Daoy (cell line): ENCODE results near the gene NPB. TPM values are rescaled to one million over a fixed set of nuclear protein-coding genes. Genes with fewer than 3 reads are reported as not detected.

Source experiments
- DNase-seq: peaks from one replicate; pipeline ENCODE4 v3.0.0-alpha.2; 2015; ENCODE audit warnings: low read depth
- total RNA-seq: library from RNA; depleted of rRNA; stranded (reverse); fragments of >200 nt; shearing (Covaris generic); gene quantifications from 2 replicates; pipeline ENCODE4 v1.2.3, GENCODE V29; 2014; rRNA removed

NPB gene
- total RNA-seq, 1 experiment from 2014 or later: 0.97 TPM

DNA sequence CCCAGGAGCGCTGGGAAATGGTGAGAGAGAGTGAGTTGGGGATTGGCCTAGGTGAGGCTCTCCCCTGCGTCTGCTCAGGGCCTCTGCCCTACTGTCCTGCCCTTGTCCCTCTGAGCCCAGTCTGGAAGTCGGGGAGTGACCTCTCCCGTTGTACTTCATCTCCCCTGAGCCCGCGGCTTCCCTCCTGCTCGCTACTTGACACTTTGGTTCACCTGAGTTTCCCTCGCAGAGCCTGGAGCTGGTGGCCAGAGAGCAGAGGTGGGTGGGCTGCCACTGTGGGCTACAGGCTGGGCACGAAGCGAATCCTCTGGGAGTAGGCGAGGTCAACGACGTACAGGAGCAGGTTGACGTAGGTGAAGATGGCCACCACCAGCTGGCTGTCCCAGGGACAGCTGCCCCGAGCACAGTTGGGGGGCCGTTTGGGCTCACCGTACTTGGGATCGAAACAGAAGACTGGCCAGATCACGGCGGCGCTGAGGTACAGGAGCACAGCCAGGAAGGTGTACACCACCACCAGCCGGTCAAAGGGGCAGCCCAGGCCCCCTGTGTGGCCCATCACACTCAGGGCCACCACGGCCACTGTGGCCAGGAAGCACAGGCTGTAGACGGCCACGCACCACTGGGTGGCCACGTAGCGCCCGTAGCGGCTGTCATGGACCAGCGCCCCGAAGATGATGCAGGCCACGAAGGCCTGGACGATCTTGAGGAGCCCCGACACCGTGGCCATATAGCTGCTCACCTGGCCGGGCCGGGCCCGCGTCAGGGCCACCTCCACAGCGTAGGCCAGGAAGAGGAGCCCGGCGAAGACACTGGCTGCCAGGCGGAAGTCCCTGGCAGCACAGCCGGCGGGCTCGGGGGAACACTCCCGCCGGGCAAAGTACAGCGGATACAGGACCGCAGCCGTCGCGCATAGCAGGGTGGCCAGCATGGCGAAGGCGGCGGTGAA lies 38.8 kb downstream of the NPB start:
- no peak for DNase-seq

DNA sequence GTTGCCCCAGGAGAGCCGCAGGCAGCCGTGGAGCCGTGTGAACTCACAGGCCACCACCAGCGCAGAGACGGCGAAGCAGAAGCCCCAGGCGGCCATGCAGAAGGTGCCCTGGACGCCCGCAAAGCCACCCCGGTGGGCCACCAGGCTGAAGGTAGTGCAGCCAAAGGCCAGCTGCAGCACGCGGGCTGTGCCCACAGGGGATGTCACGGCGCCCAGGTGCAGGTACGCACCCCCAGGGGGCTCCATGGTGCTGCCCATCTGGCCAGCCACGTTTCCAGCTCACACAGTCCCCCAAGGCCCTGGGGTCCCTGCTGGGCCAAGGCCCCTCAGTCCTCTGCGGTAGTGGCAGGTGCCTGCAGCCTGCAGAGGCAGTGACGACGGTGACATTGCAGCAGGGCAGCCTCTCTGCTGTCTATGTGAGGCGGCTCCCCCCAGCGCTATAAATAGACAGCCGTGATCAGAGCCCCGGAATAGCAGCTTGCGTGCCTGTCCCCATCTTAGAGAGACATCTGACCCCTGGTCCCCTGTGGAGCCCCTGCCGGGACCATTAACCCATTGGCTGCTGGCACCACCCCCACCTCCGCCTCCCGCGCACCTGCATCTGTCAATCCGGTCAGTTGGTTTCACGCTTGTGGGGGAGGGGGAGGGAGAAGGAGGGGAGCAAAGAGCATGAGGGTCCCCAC lies 39.6 kb downstream of the NPB start:
- DNase-seq: no peak

DNA sequence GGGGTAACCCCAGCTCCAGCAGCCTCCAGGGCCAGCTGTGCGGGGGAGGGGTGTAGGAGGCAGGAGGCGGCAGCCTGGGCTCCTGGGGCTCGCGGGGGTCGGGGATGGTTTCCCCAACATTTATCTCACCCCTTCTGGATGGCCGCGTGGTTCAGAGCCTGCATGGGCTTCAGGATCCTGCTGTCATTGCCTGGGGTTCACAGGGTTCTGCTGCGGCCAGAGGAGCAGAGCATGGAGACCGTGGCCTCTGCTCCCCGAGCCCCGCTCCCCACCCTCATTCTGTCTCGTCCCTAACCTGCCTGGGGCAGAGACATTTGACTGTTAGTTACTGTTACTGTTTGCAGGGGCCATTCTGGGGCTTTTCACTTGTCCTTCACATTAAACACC lies 40.1 kb downstream of the NPB start:
- no peak for DNase-seq

DNA sequence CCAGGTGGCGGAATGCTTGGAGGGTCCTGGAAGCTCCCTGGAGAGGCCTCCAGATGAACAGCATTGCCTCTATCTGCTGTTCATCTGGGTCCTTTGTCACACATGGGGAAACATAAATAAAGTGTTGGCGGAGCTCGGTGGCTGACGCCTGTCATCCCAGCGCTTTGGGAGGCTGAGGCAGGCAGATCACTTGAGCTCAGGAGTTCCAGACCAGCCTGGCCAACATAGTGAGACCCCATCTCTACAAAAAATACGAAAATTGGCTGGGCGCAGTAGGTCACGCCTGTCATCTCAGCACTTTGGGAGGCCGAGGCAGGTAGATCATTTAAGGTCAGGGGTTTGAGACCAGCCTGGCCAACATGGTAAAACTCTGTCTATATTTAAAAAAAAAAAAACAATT lies 42.8 kb downstream of the NPB start:
- DNase-seq: no peak

DNA sequence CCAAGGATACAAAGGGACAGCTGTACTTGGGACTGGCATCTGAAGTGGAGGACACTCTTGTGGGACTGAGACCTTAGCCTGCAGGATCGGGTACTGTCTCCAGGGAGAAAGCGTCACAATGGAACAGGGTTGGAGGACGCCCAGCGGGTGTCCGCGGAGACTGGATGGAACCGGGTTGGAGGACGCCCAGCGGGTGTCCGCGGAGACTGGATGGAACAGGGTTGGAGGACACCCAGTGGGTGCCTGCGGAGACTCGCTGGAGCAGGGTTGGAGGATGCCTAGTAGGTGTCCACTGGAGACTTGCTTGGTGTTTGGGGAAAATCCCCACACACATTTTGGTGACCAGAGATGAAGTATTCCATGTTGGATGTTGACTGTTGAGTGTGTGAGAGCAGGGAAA lies 45.2 kb downstream of the NPB start, which contains the start of gene MYADML2:
Gene MYADML2, minus strand, starts transcription at position 45 of the 400 bp plus-strand sequence. CDS start 5,492 bp downstream, outside the sequence.
- DNase-seq: no peak

DNA sequence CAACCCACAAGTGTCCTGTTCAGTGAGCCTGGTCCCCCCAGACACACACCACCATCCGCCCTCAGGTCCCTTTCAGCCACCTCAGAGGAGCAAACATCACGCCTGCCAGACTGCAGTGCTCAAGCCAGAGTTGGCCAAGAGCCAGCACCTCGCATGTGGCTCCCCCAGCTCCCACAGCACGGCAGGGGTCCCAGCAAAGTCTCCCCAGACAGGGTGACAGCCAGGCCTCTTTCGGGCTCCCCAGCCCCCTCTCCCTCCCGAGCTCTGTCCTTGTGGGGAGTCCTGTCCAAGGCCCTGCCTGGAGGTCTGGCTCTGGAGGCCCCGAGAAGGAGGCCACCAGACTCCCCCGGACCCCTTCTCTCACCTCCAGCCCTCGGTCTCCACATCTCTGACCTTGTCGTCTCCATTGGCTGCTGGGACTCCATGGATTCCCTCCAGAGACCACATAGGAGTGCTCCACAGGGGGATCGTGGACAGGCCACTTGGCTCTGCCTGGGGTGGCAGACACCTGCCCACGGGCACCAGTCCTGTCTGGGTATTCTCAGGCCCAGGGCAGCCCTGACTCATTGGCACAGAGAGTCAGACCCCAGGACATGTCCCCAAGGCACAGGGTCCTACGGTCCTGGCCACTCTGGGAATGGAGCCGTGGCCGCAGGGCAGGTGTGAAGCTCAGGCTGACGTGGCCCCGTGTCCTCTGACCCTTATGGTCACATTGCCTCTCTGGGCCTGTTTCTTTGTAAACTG lies 46.8 kb downstream of the NPB start:
- no peak for DNase-seq

DNA sequence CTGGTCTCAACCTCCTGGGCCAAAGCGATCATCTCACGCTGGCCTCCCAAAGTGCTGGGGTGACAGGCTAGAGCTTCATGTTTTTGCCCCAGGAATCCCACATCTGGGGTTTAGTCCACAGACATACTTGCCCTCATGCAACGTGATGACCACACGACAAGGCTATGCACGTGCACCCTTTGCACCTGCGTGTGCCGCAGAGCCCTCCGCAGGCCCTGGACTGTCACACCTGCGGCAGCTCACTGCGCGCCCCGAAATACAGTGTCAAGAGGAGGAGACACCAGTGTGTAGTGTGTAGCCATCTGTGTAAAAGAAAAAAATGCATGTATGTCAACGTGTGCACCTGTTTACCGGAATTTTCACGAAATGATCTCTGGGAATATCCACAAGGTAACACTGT lies 48.5 kb downstream of the NPB start:
- DNase-seq: no peak

DNA sequence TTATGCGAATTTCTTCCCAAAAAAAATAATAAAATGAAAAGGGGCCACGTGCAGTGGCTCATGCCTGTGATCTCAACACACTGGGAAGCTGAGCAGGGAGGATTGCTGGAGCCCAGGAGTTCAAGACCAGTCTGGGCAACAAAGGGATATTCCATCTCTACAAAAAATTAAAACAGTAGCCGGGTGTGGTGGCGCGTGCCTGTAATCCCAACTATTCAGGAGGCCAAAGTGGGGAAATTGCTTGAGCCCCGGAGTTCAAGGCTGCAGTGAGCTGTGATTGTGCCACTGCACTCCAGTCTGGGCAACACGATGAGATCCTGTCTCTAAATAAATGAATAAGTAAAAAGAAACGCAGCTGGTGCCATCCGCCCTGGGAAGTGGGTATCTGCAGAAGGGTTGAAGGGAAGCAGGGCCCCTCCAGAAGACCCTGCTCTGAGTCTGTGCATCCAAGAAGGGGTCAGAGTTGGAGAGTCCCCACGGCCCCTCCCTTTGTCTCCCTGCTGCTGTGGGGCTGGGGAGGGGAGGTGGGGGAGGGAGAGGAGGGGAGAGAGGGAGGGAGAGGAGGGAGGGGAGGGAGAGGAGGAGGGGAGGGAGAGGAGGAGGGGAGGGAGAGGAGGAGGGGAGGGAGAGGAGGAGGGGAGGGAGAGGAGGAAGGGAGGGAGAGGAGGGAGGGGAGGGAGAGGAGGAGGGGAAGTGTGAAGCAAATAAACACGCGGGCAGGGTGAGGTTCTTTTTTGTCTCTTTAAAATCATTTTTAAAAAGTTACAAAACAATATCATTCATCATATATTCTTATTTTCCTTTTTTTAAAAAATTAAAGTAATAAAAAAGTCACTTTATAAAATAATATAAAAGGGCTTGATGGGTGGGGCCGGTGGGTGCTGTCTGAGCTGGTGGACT lies 50.0 kb downstream of the NPB start:
- no peak for DNase-seq

Other genes starting within 250 kb of the NPB start
- 2.5 TPM in 1 of 2 replicates, not detected in the other for gene PDE6G, start 245.7 kb upstream of the NPB start, total RNA-seq
- 54.2 and 84.9 TPM in 2 replicates for gene OXLD1, start 235.6 kb upstream of the NPB start, total RNA-seq
- gene CCDC137, start 235.5 kb upstream of the NPB start, total RNA-seq: 60.4 and 68.6 TPM in 2 replicates
- 66.3 and 76.4 TPM in 2 replicates for gene ARL16, start 218.4 kb upstream of the NPB start, total RNA-seq
- 179 and 187 TPM in 2 replicates for gene HGS, start 218.2 kb upstream of the NPB start, total RNA-seq
- 19.3 and 19.9 TPM in 2 replicates for gene MRPL12, start 198.9 kb upstream of the NPB start, total RNA-seq
- 43.6 and 52.2 TPM in 2 replicates for gene SLC25A10, start 190.0 kb upstream of the NPB start, total RNA-seq
- gene GCGR, start 98.1 kb upstream of the NPB start, total RNA-seq: not detected in 2 replicates
- gene MCRIP1, start 68.9 kb upstream of the NPB start, total RNA-seq: 78.3 and 91.2 TPM in 2 replicates
- gene PPP1R27, start 67.2 kb upstream of the NPB start, total RNA-seq: not detected in 2 replicates
- gene P4HB, start 41.7 kb upstream of the NPB start, total RNA-seq: 1,181 and 1,293 TPM in 2 replicates
- 138 and 216 TPM in 2 replicates for gene ARHGDIA, start 30.9 kb upstream of the NPB start, total RNA-seq
- gene ALYREF, start 10.7 kb upstream of the NPB start, total RNA-seq: 376 and 391 TPM in 2 replicates
- gene ANAPC11, start 10.5 kb upstream of the NPB start, total RNA-seq: 149 and 250 TPM in 2 replicates
- 17.9 and 34.9 TPM in 2 replicates for gene PCYT2, start 9.2 kb downstream of the NPB start, total RNA-seq
- 30.5 and 40.5 TPM in 2 replicates for gene SIRT7, start 15.9 kb downstream of the NPB start, total RNA-seq
- 17.2 and 20.9 TPM in 2 replicates for gene MAFG, start 25.5 kb downstream of the NPB start, total RNA-seq
- gene PYCR1, start 35.1 kb downstream of the NPB start, total RNA-seq: 112 and 116 TPM in 2 replicates
- not detected in 2 replicates for gene MYADML2, start 45.0 kb downstream of the NPB start, total RNA-seq
- gene NOTUM, start 58.9 kb downstream of the NPB start, total RNA-seq: 0.11 and 0.51 TPM in 2 replicates
- 41.3 and 43.5 TPM in 2 replicates for gene ASPSCR1, start 75.4 kb downstream of the NPB start, total RNA-seq
- 88.1 and 116 TPM in 2 replicates for gene CENPX, start 120.6 kb downstream of the NPB start, total RNA-seq
- gene LRRC45, start 121.1 kb downstream of the NPB start, total RNA-seq: 23.2 and 26.5 TPM in 2 replicates
- 9.3 and 16.9 TPM in 2 replicates for gene RAC3, start 129.4 kb downstream of the NPB start, total RNA-seq
- gene DCXR, start 135.5 kb downstream of the NPB start, total RNA-seq: 57.0 and 92.7 TPM in 2 replicates
- gene RFNG, start 149.6 kb downstream of the NPB start, total RNA-seq: 18.8 and 20.2 TPM in 2 replicates
- gene GPS1, start 149.7 kb downstream of the NPB start, total RNA-seq: 180 and 190 TPM in 2 replicates
- gene DUS1L, start 163.6 kb downstream of the NPB start, total RNA-seq: 82.5 and 99.0 TPM in 2 replicates
- 49.5 and 65.1 TPM in 2 replicates for gene FASN, start 196.0 kb downstream of the NPB start, total RNA-seq